HUES64 (cell line): ENCODE measurements around the gene CDC42BPG.

ENCODE experiments used
- H3K27ac ChIP-seq: 2 replicates; pipeline ENCODE4 v1.7.0; 2013; ENCODE audit warnings: low read depth, low read length, inconsistent platforms
- H3K27me3 ChIP-seq: 2 replicates; pipeline ENCODE4 v1.6.1; 2013; ENCODE audit warnings: mild to moderate bottlenecking, low read length; ENCODE audit not compliant: insufficient read depth
- H3K36me3 ChIP-seq: 2 replicates; pipeline ENCODE4 v1.6.1; 2013; ENCODE audit warnings: mild to moderate bottlenecking, low read length; ENCODE audit not compliant: insufficient read depth
- H3K4me1 ChIP-seq: 2 replicates; pipeline ENCODE4 v1.6.1; 2013; ENCODE audit warnings: mild to moderate bottlenecking, low read length, moderate library complexity; ENCODE audit not compliant: insufficient read depth
- H3K4me3 ChIP-seq: 2 replicates; pipeline ENCODE4 v1.5.1; 2013; ENCODE audit warnings: mild to moderate bottlenecking, low read length, moderate library complexity
- H3K9ac ChIP-seq: 2 replicates; pipeline ENCODE4 v1.6.1; 2013; ENCODE audit warnings: mild to moderate bottlenecking, low read depth, low read length
- H3K9me3 ChIP-seq: 2 replicates; pipeline ENCODE4 v1.6.1; 2013; ENCODE audit warnings: low read depth, low read length; ENCODE audit not compliant: insufficient read depth
- WGBS: fragments of 150-250, 120-280 bp; methylation state at CpG from one replicate; pipeline ENCODE4 v1.1.7; 2013; ENCODE audit warnings: missing lambda C conversion rate; 5-methylcytosine and 5-hydroxymethylcytosine counted together

CDC42BPG gene

GRCh38 chr11:64863391-64864060 is 19.1 kb upstream of the CDC42BPG start:
- Histone ChIP-seq H3K27me3 (no peaks in the 10 kb centered on the region), H3K4me1 (peaks cover 20% of the 10 kb centered on the region; the same call in 1 of the 2 replicates), H3K9me3 (no peaks in the 10 kb centered on the region), H3K4me3 (no peak overlapping the region), H3K36me3 (peaks cover 5% of the 10 kb centered on the region; the same call in 1 of the 2 replicates), H3K9ac (peak overlapping the region; percentile 21; the same call in 1 of the 2 replicates), H3K27ac (peak overlapping the region; percentile 49)
- WGBS: 76% methylated on average over 23 of the region's 23 CpGs

- 81% methylated on average over 9 of the region's 9 CpGs for WGBS
- peaks cover 5% of the 10 kb centered on the region; the same call in 1 of the 2 replicates for H3K36me3 ChIP-seq
- H3K9me3 ChIP-seq: no peaks in the 10 kb centered on the region
- peaks cover 20% of the 10 kb centered on the region; the same call in 1 of the 2 replicates for H3K4me1 ChIP-seq
- no peaks in the 10 kb centered on the region for H3K27me3 ChIP-seq
- peak overlapping the region; percentile 49 for H3K27ac ChIP-seq
- no peak overlapping the region for H3K4me3 ChIP-seq
- peak overlapping the region; percentile 21; the same call in 1 of the 2 replicates for H3K9ac ChIP-seq
Measured at GRCh38 chr11:64862987-64863390, 18.5 kb upstream of the CDC42BPG start.

GRCh38 chr11:64861227-64861975 is 16.9 kb upstream of the CDC42BPG start:
- H3K36me3 ChIP-seq: peaks cover 5% of the 10 kb centered on the region; the same call in 1 of the 2 replicates
- no peak overlapping the region for H3K9ac ChIP-seq
- H3K9me3 ChIP-seq: no peaks in the 10 kb centered on the region
- 84% methylated on average over 6 of the region's 6 CpGs for WGBS
- peaks cover 20% of the 10 kb centered on the region; the same call in 1 of the 2 replicates for H3K4me1 ChIP-seq
- no peaks in the 10 kb centered on the region for H3K27me3 ChIP-seq
- no peak overlapping the region for H3K4me3 ChIP-seq
- H3K27ac ChIP-seq: no peak overlapping the region

- WGBS: 95% methylated on average over 33 of the region's 33 CpGs
- H3K36me3 ChIP-seq: peaks cover 5% of the 10 kb centered on the region; the same call in 1 of the 2 replicates
- H3K27ac ChIP-seq: no peak overlapping the region
- H3K4me1 ChIP-seq: peaks cover 13% of the 10 kb centered on the region; the same call in 1 of the 2 replicates
- H3K4me3 ChIP-seq: no peak overlapping the region
- no peaks in the 10 kb centered on the region for H3K27me3 ChIP-seq
- no peaks in the 10 kb centered on the region for H3K9me3 ChIP-seq
- no peak overlapping the region; the same call in 1 of the 2 replicates for H3K9ac ChIP-seq
Measured at GRCh38 chr11:64859542-64860414, 15.3 kb upstream of the CDC42BPG start.

GRCh38 chr11:64858467-64859263 is 14.2 kb upstream of the CDC42BPG start:
- Histone ChIP-seq H3K4me3 (no peak overlapping the region), H3K27ac (no peak overlapping the region), H3K9me3 (no peaks in the 10 kb centered on the region), H3K27me3 (no peaks in the 10 kb centered on the region), H3K36me3 (peaks cover 13% of the 10 kb centered on the region), H3K4me1 (peaks cover 2% of the 10 kb centered on the region; the same call in 1 of the 2 replicates), H3K9ac (no peak overlapping the region)
- WGBS: 92% methylated on average over 19 of the region's 19 CpGs

GRCh38 chr11:64857485-64857884 is 13.0 kb upstream of the CDC42BPG start:
- H3K9ac ChIP-seq: no peak overlapping the region
- no peaks in the 10 kb centered on the region; the same call in 1 of the 2 replicates for H3K4me1 ChIP-seq
- H3K36me3 ChIP-seq: peaks cover 14% of the 10 kb centered on the region
- H3K27ac ChIP-seq: no peak overlapping the region
- WGBS: 97% methylated on average over 6 of the region's 6 CpGs
- H3K27me3 ChIP-seq: no peaks in the 10 kb centered on the region
- H3K9me3 ChIP-seq: no peaks in the 10 kb centered on the region
- no peak overlapping the region for H3K4me3 ChIP-seq

GRCh38 chr11:64856382-64857227 is 12.2 kb upstream of the CDC42BPG start:
- Histone ChIP-seq H3K9me3 (no peaks in the 10 kb centered on the region), H3K4me1 (peaks cover under 1% of the 10 kb centered on the region), H3K9ac (no peak overlapping the region; the same call in 1 of the 2 replicates), H3K27me3 (no peaks in the 10 kb centered on the region), H3K27ac (no peak overlapping the region), H3K36me3 (peaks cover 14% of the 10 kb centered on the region), H3K4me3 (no peak overlapping the region)
- 91% methylated on average over 20 of the region's 20 CpGs for WGBS

- H3K9ac ChIP-seq: peak overlapping the region; percentile 18; the same call in 1 of the 2 replicates
- H3K4me3 ChIP-seq: no peak overlapping the region
- H3K4me1 ChIP-seq: peaks cover 8% of the 10 kb centered on the region
- no peaks in the 10 kb centered on the region for H3K27me3 ChIP-seq
- H3K9me3 ChIP-seq: no peaks in the 10 kb centered on the region
- H3K36me3 ChIP-seq: peaks cover 14% of the 10 kb centered on the region
- 89% methylated on average over 18 of the region's 22 CpGs for WGBS
- no peak overlapping the region for H3K27ac ChIP-seq
Measured at GRCh38 chr11:64855596-64856304, 11.3 kb upstream of the CDC42BPG start.
